GM06990 (cell line): ENCODE measurements around the gene NEMP2.

ENCODE experiments used
- DNase-seq: peaks from one replicate; pipeline ENCODE4 v3.0.0-alpha.2; 2011; ENCODE audit not compliant: insufficient read length; ENCODE audit errors: extremely low read depth
- H3K27me3 ChIP-seq: replicated peaks from 2 replicates; pipeline ENCODE4 v1.6.0; 2011; ENCODE audit warnings: low read length; ENCODE audit not compliant: control insufficient read depth, insufficient read depth
- H3K36me3 ChIP-seq: 2 replicates; pipeline ENCODE4 v1.5.1; 2011; ENCODE audit warnings: low read length; ENCODE audit not compliant: control insufficient read depth, insufficient read depth
- H3K4me3 ChIP-seq: replicated peaks from 2 replicates; pipeline ENCODE4 v1.5.1; 2011; ENCODE audit warnings: low read depth, mild to moderate bottlenecking, control low read depth, low read length
- CTCF ChIP-seq: IDR thresholded peaks from 2 replicates; pipeline ENCODE4 v1.5.1; 2011; ENCODE audit warnings: low read length, control low read depth, mild to moderate bottlenecking, inconsistent platforms; ENCODE audit not compliant: insufficient read depth, poor library complexity, severe bottlenecking

NEMP2 gene

DNA sequence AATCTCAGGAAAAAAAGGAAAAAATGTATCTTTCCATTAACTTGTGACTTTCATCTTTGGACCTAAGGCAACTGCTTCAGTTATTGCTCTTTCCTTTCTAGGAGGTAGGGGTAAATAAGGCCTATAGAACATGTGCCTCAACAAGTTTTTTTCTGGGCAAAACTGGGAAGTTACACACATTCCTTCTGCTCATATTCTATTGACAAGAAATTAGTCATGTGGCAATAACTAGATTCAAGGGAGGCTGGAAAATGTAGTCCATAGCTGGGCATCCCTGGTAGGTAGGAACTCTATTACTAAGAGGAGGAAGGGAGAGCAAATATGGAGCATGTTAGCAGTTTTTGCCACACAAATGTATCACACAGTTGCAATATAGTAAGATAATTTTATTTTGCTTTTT lies 37.7 kb upstream of the NEMP2 start:
- no peak for TF ChIP-seq CTCF
- Histone ChIP-seq H3K27me3 (no peaks in the 10 kb centered on the region), H3K4me3 (no peak overlapping the region), H3K36me3 (no peaks in the 10 kb centered on the region)
- no peak for DNase-seq

GRCh38 chr2:190571686-190572085 lies 37.2 kb upstream of the NEMP2 start:
- Histone ChIP-seq H3K27me3 (no peaks in the 10 kb centered on the region), H3K36me3 (no peaks in the 10 kb centered on the region), H3K4me3 (no peak overlapping the region)
- TF ChIP-seq CTCF, result no peak
- DNase-seq, result no peak

DNA sequence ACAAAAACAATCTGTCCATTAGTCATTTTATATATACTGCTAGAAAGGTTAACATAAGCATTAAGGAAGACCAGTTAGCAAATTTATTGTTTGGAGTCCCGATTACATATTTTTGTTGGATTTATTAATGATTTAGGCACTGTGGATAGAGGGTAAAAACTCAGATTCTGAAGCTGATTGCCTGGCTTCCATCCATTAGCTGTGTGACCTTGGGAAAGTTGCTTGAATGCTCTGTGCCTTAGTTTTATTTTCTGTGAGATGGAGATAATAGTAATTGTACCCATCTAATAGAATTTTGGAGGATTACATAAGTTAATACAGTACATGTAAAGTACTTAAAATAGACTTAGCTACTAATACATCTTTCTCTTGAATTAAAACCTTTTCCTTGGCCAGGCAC lies 36.3 kb upstream of the NEMP2 start:
- H3K27me3 ChIP-seq, result no peaks in the 10 kb centered on the region
- DNase-seq, result no peak
- H3K4me3 ChIP-seq, result no peak overlapping the region
- H3K36me3 ChIP-seq, result no peaks in the 10 kb centered on the region
- no peak for TF ChIP-seq CTCF

DNA sequence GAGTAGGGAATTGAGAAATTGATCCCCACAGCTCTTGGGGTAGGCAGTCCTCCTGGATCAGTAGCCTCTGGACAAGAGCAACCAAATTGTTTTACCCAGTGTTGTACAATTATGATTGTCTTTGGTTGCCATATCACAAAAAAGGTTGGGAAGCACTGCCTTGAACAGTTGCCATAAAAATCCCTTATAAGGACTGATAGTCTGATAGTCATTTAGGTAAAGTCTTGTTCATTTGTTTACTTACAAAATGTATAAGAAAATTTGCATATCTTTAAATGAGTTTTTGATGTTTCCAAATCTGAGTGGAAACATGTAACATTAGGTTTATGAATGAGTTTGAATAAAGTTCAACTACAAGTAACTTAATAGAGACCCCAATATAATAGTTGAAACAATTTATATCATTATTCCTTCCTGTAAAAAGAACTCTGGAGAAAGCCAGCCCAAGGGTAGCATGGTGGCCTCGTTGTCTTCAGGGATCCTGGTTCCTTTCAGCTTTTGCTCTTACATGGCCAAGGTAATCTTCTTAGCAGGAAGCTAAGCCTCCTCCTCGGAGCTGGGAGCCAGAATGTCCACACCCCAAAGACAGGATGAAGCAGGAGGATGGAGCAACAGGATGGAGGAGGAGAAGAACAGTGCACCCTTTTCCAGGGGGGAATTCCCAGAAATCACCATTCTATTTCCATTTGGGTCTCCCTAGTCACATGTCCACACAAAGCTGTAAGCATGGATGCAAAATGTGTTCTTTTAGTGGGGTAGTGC lies 35.7 kb upstream of the NEMP2 start:
- Histone ChIP-seq H3K4me3 (no peak overlapping the region), H3K27me3 (no peaks in the 10 kb centered on the region), H3K36me3 (no peaks in the 10 kb centered on the region)
- DNase-seq, result no peak
- no peak for TF ChIP-seq CTCF

DNA sequence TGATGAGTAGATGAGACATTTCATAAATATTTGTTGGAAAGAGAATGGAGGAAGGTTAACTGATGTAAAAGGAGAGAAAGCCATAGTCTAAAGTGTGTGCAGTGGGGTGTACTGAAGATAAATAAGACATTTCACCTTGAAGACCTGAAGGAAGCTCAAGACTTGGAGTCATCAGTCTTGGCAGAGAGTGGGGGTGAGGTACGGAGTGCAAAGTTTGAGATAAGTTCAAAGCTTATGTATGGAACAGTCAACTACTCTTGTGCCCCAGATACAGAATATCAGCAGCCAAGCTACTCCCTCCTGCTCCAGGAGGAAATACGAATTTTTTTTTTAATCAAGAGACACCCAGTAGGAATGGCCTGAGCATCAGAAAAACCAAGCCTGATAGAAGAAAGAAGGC lies 30.3 kb upstream of the NEMP2 start:
- Histone ChIP-seq H3K36me3 (no peaks in the 10 kb centered on the region), H3K27me3 (no peaks in the 10 kb centered on the region), H3K4me3 (no peak overlapping the region)
- TF ChIP-seq CTCF, result no peak
- DNase-seq, result no peak

DNA sequence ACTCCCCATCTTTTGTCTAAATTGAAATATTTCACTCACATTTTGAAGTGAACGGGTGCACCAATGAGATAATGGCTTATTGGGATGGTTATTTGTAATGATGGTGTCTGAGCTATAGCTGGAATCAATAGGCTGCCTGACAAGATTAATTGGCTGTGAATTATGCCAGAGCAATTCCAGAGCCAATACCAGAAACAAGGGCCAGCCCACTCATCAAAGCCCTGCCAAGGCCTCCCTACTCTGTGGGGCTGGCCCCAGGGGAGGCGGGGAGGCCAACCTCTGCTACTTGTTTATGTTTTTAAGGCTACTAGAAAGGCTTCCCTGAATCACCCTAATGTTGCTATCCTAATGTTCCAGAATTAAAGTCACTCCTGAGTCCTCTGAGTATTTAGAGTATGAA lies 29.1 kb upstream of the NEMP2 start:
- no peak for DNase-seq
- H3K27me3 ChIP-seq, result no peaks in the 10 kb centered on the region
- H3K36me3 ChIP-seq, result no peaks in the 10 kb centered on the region
- no peak for TF ChIP-seq CTCF
- H3K4me3 ChIP-seq, result no peak overlapping the region
